LoVo (cell line): ENCODE data around the gene SNX18.
"Not testable (repeated sequence)": the region's sequence is repeated elsewhere in the genome, so short reads cannot be mapped to it uniquely, and the experiment has no call there.

Experiments
- DNase-seq: peaks from one replicate; pipeline ENCODE4 v3.0.0-alpha.2; 2016; ENCODE audit warnings: low spot score

The SNX18 gene

GRCh38 chr5:54519509-54519876, 1.9 kb downstream of the SNX18 start:
- DNase-seq: no peak

GRCh38 chr5:54520438-54520846, 2.9 kb downstream of the SNX18 start:
- DNase-seq: no peak

DNA sequence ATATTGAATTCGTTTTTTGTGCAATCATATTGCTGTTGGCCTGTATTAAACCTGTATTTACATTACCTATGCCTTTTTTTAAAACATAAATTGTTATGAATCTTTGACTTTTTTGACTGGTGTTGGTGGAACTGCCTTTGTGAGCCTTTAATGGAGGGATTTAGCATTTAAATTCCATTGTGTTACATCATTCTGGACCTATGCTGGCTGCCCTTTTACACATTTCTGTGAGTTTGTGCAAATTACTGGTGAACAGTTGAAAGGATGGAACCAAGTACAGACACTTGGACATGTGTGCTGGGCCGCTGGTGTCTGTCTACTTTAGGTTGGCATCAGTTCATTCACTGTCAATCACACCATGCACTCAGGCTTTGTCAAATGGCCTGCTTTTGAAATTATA, 3.4 kb downstream of the SNX18 start:
- DNase-seq: no peak

- DNase-seq: no peak
Observed at GRCh38 chr5:54521856-54522479, 4.4 kb downstream of the SNX18 start.

GRCh38 chr5:54523534-54523933, 6.0 kb downstream of the SNX18 start:
- DNase-seq: no peak

- no peak for DNase-seq
Observed at GRCh38 chr5:54524082-54524481, 6.5 kb downstream of the SNX18 start.

GRCh38 chr5:54524704-54525103, 7.1 kb downstream of the SNX18 start:
- no peak for DNase-seq

GRCh38 chr5:54525261-54525660, 7.7 kb downstream of the SNX18 start:
- no peak for DNase-seq

DNA sequence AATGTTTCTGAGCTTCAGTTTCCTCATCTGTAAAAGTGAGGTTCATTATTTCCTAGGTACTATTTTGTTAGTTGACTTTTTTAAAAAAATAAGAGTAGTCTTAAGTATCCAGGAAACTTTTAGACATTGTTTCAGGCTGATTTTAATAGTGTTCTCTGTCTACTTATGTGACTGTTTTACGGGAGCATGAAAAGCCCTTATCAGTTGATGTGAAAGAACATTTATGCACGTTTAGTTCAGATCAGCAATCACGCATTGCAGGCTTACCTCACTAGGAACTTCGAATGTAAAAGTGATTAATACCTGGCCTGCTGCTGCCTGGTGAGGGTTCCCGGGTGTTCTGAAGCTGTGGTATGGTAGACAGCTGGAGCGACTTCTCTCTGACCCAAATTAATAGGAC, 8.1 kb downstream of the SNX18 start:
- no peak for DNase-seq

- no peak for DNase-seq
Observed at GRCh38 chr5:54526604-54527288, 9.2 kb downstream of the SNX18 start.

GRCh38 chr5:54528633-54529209, 11.2 kb downstream of the SNX18 start:
- no peak for DNase-seq

GRCh38 chr5:54529565-54529964, 12.0 kb downstream of the SNX18 start:
- no peak for DNase-seq

DNA sequence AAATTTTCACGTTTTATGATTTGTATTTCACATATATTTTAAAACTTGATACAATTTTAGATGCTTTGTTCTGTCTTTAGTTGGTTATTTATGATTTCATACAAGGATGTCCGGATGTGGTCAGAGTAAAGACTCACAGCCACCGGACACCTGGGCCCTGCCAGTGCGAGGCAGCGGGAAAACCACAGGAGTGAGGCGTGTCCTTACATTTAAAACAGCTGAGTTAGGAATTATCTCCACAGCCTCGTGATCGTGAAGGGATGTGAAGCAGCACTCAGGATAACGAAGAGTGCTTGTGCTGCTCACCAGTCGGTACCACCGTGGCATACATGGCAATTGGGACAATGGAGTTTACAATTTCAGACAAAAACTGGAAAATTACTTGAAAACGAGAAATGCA, 14.0 kb downstream of the SNX18 start:
- no peak for DNase-seq

GRCh38 chr5:54533541-54534190, 16.1 kb downstream of the SNX18 start:
- DNase-seq: no peak

DNA sequence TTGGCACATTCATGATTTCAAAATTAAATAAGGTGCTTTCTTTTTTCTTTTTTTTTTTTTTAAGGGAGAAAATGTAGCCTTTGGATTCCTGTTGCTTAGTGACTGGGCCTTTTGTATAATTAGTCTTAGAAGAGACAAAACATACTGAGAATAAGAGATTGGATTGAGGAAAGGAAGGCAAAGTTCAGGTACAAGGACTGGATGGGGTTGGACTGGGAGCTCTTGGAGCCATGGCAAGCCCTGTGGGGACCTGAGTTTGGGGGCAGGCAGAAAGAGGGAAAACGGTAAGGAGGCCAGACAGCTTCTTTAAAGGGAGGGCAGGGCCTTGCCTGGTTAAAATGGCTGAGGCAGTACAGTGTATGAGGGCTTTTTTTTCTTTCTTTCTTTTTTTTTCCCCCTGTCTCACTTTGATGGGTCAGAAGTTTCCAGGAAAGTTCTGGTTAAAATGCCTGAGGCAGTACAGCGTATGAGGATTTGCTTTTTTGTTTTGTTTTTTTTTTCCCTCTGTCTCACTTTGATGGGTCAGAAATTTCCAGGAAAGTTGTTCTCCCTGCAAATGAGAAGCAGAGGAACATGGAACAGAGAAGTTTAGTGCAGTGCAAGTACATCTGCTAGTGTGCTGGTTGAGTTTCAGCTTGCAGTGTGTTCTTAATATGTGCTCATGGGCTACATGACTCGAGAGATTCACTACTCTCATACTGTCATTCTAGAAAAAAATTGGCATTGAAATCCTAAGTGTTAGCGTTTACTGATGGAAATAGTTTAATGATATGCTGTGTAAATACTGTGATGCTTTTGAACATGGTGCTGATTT, 16.8 kb downstream of the SNX18 start:
- no peak for DNase-seq

GRCh38 chr5:54535149-54535844, 17.7 kb downstream of the SNX18 start:
- no peak for DNase-seq

- DNase-seq: not testable (repeated sequence)
Observed at GRCh38 chr5:54536375-54536774, 18.8 kb downstream of the SNX18 start.

GRCh38 chr5:54536861-54537260, 19.3 kb downstream of the SNX18 start:
- not testable (repeated sequence) for DNase-seq

DNA sequence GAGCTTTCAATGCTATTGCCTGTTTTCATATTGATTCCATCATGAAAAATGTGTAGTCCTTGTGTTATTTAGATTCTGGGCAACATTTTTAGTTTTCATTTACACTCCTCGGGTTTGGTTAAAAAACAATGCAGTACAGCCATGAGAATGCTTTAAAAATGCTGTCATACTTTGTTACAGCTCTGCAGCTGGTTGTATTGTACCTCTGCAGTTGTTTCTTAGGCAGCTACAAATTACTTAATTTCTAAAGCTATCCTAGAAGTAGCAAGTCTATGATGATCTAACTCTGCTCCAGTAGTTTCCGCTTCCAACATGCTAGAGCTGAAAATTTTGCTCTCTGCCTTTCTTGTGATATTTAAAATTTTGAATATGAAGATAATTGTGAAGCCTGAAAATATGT, 20.2 kb downstream of the SNX18 start:
- no peak for DNase-seq

DNA sequence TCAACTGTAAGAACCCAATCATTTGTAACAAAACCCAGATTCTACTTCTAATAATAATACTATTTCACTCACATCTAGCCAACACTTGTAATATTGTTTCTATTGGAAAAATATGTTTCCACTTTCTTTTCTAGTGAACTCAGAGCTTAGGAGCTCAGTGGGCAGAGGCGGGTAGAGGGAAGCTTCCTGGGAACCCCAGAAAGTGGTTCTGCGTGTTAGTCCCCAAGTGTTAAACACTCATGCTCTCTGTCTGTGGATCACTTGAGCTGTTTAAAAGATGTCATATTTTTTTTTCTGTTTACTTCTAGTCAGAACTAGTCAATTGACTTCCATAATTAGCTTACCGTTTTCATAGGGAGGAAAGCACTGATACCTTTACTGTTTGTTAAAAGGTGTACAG, 20.6 kb downstream of the SNX18 start:
- no peak for DNase-seq

DNA sequence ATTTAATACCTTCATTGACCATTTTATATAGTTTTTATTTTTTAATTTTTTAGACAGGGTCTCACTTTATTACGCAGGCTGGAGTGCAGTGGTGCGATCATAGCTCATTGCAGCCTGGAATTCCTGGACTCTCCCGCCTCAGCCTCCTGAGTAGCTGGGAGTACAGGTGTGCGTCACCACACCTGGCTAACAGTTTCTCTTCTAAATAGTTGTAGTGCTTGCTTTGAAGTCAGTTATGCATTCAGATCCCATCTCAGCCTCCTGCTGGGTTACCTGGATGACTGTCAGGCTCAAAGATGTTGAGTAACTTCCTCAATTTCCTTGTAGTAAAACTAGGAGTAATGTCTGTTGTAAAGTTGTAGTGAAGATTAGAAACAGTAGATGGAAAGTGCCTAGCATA, 21.4 kb downstream of the SNX18 start:
- no peak for DNase-seq

- DNase-seq: no peak
Observed at GRCh38 chr5:54540286-54540685, 22.7 kb downstream of the SNX18 start.
